GM21528 (cell line): ENCODE data around the gene ZDHHC14.

Experiments
- ATAC-seq: cut with Tn5 transposase; IDR thresholded peaks from one replicate; pipeline ENCODE4 v1.9.1; 2021; ENCODE audit warnings: mild to moderate bottlenecking, moderate library complexity; ENCODE audit not compliant: unreplicated experiment, low FRiP score

ZDHHC14 gene

GRCh38 chr6:157669323-157669722 lies 288.3 kb downstream of the ZDHHC14 start:
- no peak for ATAC-seq

- no peak for ATAC-seq
Observed at GRCh38 chr6:157669747-157670216, 288.8 kb downstream of the ZDHHC14 start.

GRCh38 chr6:157670466-157671186 lies 289.6 kb downstream of the ZDHHC14 start:
- no peak for ATAC-seq

GRCh38 chr6:157672726-157673412 lies 291.9 kb downstream of the ZDHHC14 start:
- no peak for ATAC-seq

- ATAC-seq, result no peak
Observed at GRCh38 chr6:157673596-157673995, 292.6 kb downstream of the ZDHHC14 start.

- no peak for ATAC-seq
Observed at GRCh38 chr6:157674061-157674460, 293.1 kb downstream of the ZDHHC14 start.

- ATAC-seq, result no peak
Observed at GRCh38 chr6:157675831-157676230, 294.8 kb downstream of the ZDHHC14 start.

- no peak for ATAC-seq
Observed at GRCh38 chr6:157676241-157676640, 295.3 kb downstream of the ZDHHC14 start.

GRCh38 chr6:157677235-157677634 lies 296.2 kb downstream of the ZDHHC14 start:
- no peak for ATAC-seq

GRCh38 chr6:157679605-157680580 lies 298.9 kb downstream of the ZDHHC14 start:
- ATAC-seq, result no peak

GRCh38 chr6:157681041-157681650 lies 300.2 kb downstream of the ZDHHC14 start:
- no peak for ATAC-seq

- ATAC-seq, result no peak
Observed at GRCh38 chr6:157682856-157683481, 302.0 kb downstream of the ZDHHC14 start.

GRCh38 chr6:157683707-157684106 lies 302.7 kb downstream of the ZDHHC14 start:
- ATAC-seq, result no peak

GRCh38 chr6:157684620-157685299 lies 303.8 kb downstream of the ZDHHC14 start:
- no peak for ATAC-seq

GRCh38 chr6:157685596-157686280 lies 304.7 kb downstream of the ZDHHC14 start:
- ATAC-seq, result no peak

GRCh38 chr6:157688275-157688959 lies 307.4 kb downstream of the ZDHHC14 start:
- ATAC-seq, result no peak

- ATAC-seq, result no peak
Observed at GRCh38 chr6:157688960-157689599, 308.1 kb downstream of the ZDHHC14 start.

- no peak for ATAC-seq
Observed at GRCh38 chr6:157689875-157690274, 308.9 kb downstream of the ZDHHC14 start.
